NCI-H146 treated with DMSO at 0.1 percent for 48 hours (cell line): ENCODE measurements around the gene NGB.
"Not testable (repeated sequence)": the region's sequence is repeated elsewhere in the genome, so short reads cannot be mapped to it uniquely, and the experiment has no call there.

Experiments used
- DNase-seq: peaks from one replicate; lab custom pipeline; 2025; ENCODE audit not compliant: unreplicated experiment; lab: John Stamatoyannopoulos, UW

Gene NGB, protein sequence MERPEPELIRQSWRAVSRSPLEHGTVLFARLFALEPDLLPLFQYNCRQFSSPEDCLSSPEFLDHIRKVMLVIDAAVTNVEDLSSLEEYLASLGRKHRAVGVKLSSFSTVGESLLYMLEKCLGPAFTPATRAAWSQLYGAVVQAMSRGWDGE

DNA sequence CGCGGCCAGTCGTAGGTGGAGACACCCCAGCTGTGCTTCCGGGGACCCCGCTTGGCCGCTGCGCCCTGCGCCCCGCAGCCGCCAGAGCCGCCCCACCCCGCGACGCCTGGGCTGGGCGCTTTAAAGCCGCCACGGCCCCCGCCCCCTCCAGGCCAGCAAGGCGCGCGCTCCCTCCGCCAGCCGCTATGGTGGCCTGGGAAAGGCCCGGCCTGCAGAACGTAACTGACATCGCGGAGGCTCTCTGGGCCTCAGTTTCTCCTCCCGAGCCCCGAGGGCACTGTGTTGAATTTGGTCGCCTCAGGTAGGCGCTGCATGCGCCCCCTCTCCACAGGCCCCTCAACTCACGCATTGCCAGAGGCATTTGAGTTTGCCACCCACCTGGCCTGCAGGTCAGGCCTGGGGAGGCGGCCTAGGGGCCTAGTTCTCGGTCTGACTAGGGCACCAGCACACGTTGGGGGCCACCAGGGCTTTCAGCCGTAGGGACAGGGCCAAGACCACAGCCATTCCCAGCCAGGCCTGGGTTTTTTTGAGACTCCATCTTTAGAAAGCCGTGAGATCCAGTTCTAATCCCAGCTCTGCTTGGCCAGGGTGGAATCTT is at the start of gene NGB:
Gene NGB, minus strand, starts transcription at position 94 of the 598 bp plus-strand sequence. CDS start 269 bp downstream, outside the sequence.
- no peak for DNase-seq

- peak; percentile 77 for DNase-seq
Measured at GRCh38 chr14:77320238-77320935, 49.4 kb upstream of the NGB start, which contains the start of gene POMT2. TSS of gene POMT2 (minus strand) at chr14:77320883. CDS start at chr14:77320681, 202 bp downstream.

GRCh38 chr14:77319422-77319821 is 48.4 kb upstream of the NGB start:
- DNase-seq, result no peak

DNA sequence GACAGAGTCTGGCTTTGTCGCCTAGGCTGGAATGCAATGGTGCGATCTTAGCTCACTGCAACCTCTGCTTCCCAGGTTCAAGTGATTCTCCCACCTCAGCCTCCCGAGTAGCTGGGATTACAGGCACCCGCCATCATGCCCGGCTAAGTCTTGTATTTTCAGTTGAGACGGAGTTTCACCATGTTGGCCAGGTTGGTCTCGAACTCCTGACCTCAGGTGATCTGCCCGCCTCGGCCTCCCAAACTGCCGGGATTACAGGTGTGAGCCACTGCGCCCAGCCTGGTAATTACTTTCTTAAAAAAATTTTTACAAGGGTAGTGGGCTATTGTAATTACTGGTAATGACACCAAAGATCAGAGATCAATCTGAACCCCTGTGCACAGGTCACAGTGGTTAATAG is 47.8 kb upstream of the NGB start:
- DNase-seq, result not testable (repeated sequence)

GRCh38 chr14:77318006-77318553 is 47.1 kb upstream of the NGB start:
- DNase-seq, result no peak

DNA sequence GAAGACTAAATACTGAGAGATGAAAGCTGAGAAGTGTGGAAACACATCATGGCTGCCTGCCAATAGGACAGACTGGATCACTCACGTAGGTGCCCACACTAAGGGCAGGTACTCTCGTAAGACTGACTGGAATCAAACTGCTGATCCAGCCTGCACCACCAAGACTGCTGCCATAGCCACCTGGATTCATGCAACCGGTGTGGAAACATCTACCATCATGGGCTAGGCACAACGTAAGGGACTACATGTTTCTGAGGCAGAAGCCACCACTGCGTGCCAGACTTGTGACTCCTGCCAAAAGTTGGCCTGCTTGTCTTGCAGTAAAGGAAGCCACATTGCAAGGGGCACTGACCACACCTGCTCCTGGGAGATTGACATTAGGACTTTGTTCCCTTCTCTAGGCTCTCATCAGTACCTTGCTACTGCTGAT is 45.9 kb upstream of the NGB start:
- DNase-seq, result no peak

GRCh38 chr14:77316195-77316505 is 45.1 kb upstream of the NGB start:
- no peak for DNase-seq

DNA sequence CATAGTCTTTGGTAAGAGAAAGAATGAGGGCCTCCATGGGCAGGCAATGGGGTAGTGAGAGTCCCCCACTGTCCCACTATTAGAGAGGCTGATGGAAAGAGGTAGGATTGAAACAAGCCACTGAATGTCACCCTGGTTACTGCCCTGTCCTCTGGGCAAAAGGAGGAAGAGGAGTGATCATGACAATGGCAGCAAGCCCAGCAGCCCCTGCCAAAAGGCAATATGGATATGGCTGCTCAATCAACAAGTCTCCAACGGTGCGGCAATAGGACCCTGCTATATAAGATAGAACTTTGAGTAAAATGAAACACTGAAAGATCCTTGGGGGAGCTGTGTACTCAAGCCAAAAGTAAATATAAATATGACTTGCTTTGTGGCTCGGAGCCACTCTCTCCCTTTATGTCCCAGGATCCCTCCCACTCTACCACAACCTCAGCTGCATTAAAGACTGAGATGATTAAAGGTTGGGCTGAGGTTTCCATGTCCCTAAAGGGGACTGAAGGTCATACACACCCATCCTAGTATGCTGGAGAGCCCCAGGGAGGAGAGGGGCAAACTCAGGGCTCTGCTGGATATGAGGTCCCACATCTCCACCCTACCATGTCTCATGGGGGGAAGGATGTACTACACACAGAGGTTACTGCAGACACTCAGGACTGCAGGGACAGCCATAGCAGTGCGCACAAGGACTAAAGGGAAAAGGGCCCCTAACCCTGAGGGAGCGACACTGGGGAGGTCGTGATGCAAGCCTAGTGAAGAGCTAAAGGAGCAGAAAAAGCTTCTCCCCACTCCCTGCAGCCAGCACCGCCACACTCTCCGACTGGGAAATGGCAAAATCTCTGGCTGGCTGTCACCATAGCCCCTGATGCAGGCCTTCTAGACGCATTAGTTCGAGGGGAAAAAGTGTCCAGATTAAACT is 43.8 kb upstream of the NGB start:
- no peak for DNase-seq

DNA sequence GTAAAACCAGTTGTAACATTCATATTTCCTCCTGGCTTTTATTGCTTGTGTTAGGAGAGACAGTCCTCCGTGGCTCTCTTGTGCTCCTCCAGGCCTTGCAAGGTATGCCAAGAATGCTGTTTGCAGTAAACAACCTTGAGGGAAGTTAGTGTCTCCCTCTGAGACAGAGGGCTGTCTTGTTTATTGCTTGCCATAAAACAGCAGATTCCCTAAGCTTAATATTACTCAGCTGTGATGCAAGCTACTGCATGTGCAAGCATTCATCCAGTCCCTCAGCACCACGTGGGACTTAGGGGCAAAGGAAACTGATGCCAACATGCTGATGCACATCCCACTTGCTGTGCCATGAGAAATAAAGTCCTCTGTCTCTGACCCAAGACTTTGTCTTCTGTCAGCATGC is 43.0 kb upstream of the NGB start:
- DNase-seq, result no peak

DNA sequence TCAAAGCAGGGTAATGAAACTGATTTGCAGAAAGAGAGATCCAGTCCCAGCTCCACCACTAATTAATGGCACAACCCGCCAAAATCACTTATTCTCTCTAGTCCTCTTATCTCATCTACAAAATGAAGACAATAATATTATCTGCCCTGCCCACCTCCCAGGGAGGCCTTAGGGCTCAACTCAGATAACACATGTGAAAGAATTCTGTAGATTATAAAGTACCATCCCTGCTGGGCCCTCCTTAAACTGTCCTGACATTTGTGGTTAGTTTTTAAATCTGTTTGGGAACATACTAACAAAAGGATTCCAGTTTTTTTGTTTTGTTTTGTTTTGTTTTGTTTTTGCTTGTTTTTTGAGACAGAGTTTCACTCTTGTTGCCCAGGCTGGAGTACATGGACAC is 42.4 kb upstream of the NGB start:
- DNase-seq, result no peak

DNA sequence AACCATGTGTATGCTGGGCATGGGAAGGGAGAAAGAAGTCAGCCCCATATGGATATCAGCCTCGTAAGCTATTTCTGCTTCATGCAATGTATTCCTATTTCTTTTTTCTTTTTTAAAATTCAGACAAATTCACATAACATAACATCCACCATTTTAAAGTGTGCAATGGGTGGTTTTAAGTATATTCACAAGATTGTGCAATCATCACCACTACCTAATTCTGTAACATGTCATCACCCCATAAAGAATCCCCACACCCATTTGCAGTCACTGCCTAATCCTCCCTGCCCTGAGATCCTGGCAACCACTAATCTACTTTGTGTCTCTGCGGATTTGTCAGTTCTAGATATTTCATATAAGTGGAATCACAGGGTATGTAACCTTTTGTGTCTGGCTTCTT is 40.2 kb upstream of the NGB start:
- no peak for DNase-seq

DNA sequence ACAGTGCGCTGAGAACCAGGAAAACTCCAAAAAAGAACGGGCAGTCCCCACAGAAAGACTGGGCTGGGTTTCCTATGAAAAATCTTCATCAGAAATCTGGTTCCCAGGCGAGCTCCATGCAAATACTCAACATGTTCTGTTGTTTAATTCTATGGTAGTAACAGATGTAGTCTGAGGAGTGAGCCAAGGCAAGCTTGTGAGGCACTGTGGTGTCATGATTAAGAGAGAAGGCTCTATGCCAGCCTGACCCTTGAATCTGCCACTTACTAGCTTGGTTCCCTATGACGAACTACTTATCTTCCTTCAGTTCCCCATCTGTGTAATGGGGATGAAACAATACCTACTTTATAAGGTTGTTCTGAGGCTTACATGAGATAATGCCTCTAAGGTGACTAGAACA is 39.0 kb upstream of the NGB start:
- DNase-seq, result no peak

DNA sequence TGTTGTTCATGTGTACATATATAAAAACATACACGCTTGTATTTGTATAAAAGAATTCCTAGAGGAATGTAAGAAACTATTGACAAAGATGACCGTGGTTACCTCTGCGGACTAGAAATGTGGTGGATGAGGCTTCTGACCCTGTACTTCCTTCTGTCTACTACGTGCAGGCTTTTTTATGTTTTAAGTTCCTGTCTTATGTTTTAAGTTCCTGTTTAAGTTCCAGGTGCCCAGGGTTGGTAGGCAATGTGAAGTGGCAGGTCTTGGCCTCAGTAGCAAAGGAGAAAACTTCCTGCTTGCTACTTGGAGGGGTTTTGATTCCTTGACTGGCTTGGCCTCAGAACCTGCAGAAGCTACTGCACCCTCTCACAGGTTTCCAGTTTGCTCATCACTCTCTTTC is 38.1 kb upstream of the NGB start:
- no peak for DNase-seq

GRCh38 chr14:77306851-77307496 is 36.0 kb upstream of the NGB start:
- no peak for DNase-seq

GRCh38 chr14:77306416-77306815 is 35.4 kb upstream of the NGB start:
- no peak for DNase-seq

GRCh38 chr14:77305696-77306095 is 34.7 kb upstream of the NGB start:
- no peak for DNase-seq

DNA sequence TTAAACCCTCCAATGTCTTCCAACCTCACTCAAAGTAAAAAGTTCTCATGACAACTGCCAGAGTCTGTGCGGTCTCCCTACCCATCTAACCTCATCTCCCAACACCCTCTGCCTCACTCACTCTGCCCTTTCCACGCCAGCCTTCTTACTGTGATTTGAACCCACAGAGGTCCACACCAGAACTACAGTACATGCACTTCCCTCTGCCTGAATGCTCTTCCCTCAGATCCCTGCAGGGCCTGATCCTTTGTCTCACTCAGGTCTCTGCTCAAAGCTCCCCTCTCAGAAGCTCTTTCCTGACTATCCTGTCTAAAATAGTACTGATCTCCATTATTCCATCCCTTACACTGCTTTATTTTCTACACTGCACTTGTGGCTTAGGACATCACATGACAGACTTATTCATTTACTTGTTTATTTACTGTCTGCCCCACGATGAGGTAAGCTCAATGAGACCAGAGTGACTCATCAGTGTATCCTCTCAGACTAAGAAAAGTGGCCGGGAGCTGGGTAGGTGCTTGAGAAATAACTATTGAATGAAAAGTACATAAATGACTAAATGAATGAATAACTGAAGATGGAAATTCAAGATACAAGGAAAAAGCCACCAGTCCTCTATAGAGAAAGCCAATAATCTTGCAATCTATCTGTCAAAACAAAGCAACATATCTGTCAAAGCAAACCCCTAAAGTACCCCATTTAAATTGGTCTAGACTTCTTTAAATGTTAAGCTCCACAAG is 32.6 kb upstream of the NGB start:
- DNase-seq, result no peak

DNA sequence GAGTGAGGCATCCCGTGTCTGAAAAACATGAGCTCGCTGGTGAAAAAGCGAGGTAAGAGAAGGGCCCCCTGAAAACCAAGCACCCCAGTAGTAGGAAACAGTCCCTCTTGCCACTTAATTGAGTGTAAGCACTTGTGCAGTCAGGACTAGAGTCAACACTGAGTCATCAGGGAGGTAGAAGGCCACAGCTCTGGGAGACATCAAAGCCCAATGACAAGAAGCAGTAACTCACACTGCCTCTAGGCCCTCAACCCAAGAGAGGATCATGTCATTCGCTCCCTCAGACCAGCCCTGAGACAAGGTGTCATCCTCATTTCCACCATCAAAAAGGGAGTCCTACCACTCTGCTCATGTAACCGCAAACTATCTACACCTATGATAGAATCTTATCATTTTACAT is 31.9 kb upstream of the NGB start:
- DNase-seq, result no peak

GRCh38 chr14:77301103-77301502 is 30.1 kb upstream of the NGB start:
- DNase-seq, result no peak

DNA sequence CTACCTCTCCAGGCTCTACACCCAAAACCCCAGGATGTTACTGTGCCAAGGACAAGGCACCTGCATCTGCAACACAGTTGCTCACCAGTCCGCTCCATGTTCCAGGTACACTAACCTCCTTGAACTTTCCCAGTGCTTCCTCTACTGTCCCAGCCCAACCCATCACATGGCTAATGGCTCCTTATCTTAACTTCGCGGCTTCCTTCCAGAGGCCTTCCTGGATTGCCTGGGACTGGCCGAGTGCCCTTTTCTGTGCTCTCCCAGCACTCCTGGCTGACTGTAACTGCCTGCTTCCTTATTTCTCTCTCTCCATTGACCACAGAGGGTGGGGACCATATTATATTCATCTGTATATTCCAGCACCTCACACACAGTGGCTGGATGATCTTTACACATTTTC is 28.8 kb upstream of the NGB start:
- DNase-seq, result no peak
